Psoas muscle (tissue), 8 donors: ENCODE results near the gene PDE4D. TPM values are rescaled to one million over a fixed set of nuclear protein-coding genes. Genes with fewer than 3 reads are reported as not detected.

Experiments
- ATAC-seq, 4 donors: fragments of 200-7000 bp; cut with Tn5 transposase; one replicate each; pipeline ENCODE4 v1.9.1; 2020; ENCODE audit warnings: moderate library complexity in 3 of 4, mild to moderate bottlenecking in 2 of 4
- DNase-seq, 2 donors: peaks; one replicate each; pipeline ENCODE4 v3.0.0-alpha.2; 2020
- H3K27ac ChIP-seq: fragments of 200-600 bp; one replicate; pipeline ENCODE4 v1.8.0; 2022
- H3K27me3 ChIP-seq, 3 donors: fragments of 200-600 bp in 1 of 3; one replicate each; pipeline versions ENCODE4 v1.6.1 to v1.8.0; 2013 to 2022; ENCODE audit warnings: low read length in 2 of 3, mild to moderate bottlenecking in 2 of 3, moderate library complexity in 1 of 3; ENCODE audit not compliant: insufficient read depth in 3 of 3
- H3K36me3 ChIP-seq, 2 donors: fragments of 200-600 bp in 1 of 2; one replicate each; pipeline versions ENCODE4 v1.6.1 to v1.8.0; 2013 to 2022; ENCODE audit warnings: low read depth in 1 of 2, mild to moderate bottlenecking in 1 of 2, moderate library complexity in 1 of 2; ENCODE audit not compliant: insufficient read depth in 1 of 2
- H3K4me1 ChIP-seq: fragments of 200-600 bp; one replicate; pipeline ENCODE4 v1.8.0; 2022
- H3K4me3 ChIP-seq: fragments of 200-600 bp; one replicate; pipeline ENCODE4 v1.8.0; 2022; ENCODE audit warnings: mild to moderate bottlenecking
- H3K9me3 ChIP-seq: fragments of 200-600 bp; one replicate; pipeline ENCODE4 v1.8.0; 2022
- CTCF ChIP-seq: fragments of 200-600 bp; IDR thresholded peaks from one replicate; pipeline ENCODE4 v1.8.0; 2022; ENCODE audit warnings: antibody characterized with exemption
- WGBS, 3 donors: extraction: QIAGEN DNeasy Blood & Tissue Kit; methylation state at CpG; one replicate each; pipeline versions ENCODE4 v1.1.6 to v1.1.7; 2013; 5-methylcytosine and 5-hydroxymethylcytosine counted together
- intact Hi-C, 2 donors: fragments of 100-400 bp; cut with DNase I; formaldehyde crosslinking; loops; one replicate each; pipeline versions ENCODE4 v1.11.0 to v1.14.2; 2022
- polyA plus RNA-seq, 3 donors: library from polyadenylated mRNA; stranded (reverse); fragments of 200-250 nt; gene quantifications; one replicate each; pipeline ENCODE4 v1.2.3, GENCODE V29; 2013
- total RNA-seq, 4 donors: library from RNA; stranded (reverse); fragmentation: NEBNext Ultra II Directional in 2 of 4; extraction: Animal tissue kit (Norgen Biotek cat#: 25700) in 2 of 4; gene quantifications; one replicate each; pipeline versions ENCODE4 v1.2.1 to v1.2.4, GENCODE V29; 2021 to 2023
- donor health status: healthy with polysubstance abuse.
- donor health status: DM: no; HTN: no; CAD: no; lungs with moderate emphysema.
- donor health status: Bipolar disorder and iron deficiency.
- donor health status: healthy.
- donor health status: DM: yes; HTN: yes; CAD: no.
- donor health status: DM: no; HTN: no; CAD: no.
- donor health status: DM: no; HTN: no; CAD: no.
- donor health status: DM: yes; HTN: yes; CAD: no.

The PDE4D gene
- total and polyA plus RNA-seq, 7 donors: 42.6 to 283 (median 88.7) TPM

DNA sequence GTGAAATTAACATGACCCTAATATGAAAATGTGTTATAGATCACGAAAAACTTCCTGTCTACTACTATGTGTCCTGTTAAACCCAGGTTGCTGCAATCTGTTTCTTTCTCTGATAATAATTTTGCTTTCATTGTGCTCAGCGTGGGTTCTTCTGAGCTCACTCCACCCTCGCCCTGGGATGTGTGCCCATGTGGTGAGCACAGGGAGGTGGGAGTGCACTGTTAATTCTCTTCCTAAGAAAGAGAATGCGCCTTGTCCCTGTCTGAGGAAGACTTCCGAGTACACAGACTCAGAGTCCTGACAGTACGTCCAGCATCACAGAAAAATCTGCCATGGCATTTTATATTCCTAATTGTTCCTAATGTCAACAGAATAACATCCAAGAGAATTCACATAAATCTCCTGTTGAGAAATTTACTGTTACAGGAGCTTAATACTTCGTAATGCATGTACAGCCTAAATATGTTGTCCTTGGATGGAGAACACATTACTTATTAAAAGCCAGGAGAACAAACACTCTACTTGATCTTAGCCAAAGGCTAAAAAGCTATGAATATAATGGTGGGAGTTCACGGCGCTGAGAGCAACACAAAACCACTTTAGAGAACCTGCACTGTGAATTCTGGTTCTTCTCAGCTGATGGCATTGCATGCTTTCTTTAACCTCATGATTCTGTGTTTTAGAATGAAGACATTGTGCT, 102.6 kb downstream of the PDE4D start:
- Histone ChIP-seq H3K4me1 (peaks cover 7% of the 10 kb centered on the region), H3K9me3 (no peaks in the 10 kb centered on the region), H3K4me3 (no peak overlapping the region), H3K27ac (peak overlapping the region; percentile 17), H3K27me3 (peaks cover 0 to 2% (median 0%) of the 10 kb centered on the region in 3 donors), H3K36me3 (no peaks in the 10 kb centered on the region)
- no peak for ATAC-seq
- DNase-seq: no peak
- WGBS, 3 donors: 74 to 75% (median 74%) methylated on average over 9 of the region's 9 CpGs
- intact Hi-C loops: loop anchor here (10.0 kb wide), 2 partner anchors 286 to 406 kb away; no protein-coding TSS in a partner anchor
- no peak for TF ChIP-seq CTCF

DNA sequence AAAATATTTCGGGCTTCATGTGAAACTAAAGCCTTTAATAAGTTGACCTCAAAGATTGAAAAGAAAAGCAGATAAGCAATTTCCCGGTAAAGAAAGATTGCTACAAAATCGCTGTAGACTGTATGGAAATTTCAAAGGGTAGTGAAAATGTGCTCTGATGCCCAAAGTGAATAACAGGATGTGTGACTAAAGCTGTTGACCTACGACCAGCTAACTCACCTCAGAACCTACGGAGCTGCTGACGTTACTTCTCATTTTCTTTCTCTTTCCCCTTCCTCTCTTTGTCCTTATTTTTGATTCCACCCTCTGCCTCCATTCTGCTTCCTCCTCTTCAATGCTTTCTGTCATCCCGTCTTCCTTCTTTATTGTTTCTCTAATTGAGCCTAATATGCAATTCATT, 103.2 kb downstream of the PDE4D start:
- WGBS, 3 donors: 73 to 77% (median 75%) methylated on average over 7 of the region's 7 CpGs
- Histone ChIP-seq H3K9me3 (no peaks in the 10 kb centered on the region), H3K4me3 (no peak overlapping the region), H3K27me3 (peaks cover 0 to 2% (median 0%) of the 10 kb centered on the region in 3 donors), H3K27ac (peak overlapping the region; percentile 32), H3K4me1 (peaks cover 7% of the 10 kb centered on the region), H3K36me3 (no peaks in the 10 kb centered on the region)
- TF ChIP-seq CTCF: no peak
- DNase-seq (no peak), ATAC-seq (no peak)
- intact Hi-C loops: loop anchor here (10.0 kb wide), 2 partner anchors 286 to 406 kb away; no protein-coding TSS in a partner anchor

GRCh38 chr5:59789894-59790293, 103.6 kb downstream of the PDE4D start:
- 54 to 69% (median 56%) methylated on average over 2 of the region's 2 CpGs for WGBS, 3 donors
- H3K9me3 ChIP-seq: no peaks in the 10 kb centered on the region
- no peak overlapping the region for H3K4me3 ChIP-seq
- peaks cover 0 to 2% (median 0%) of the 10 kb centered on the region in 3 donors for H3K27me3 ChIP-seq
- intact Hi-C loops: loop anchor here (5.0 to 10.0 kb wide), 3 partner anchors 103 to 405 kb away; no protein-coding TSS in a partner anchor
- peaks cover 7% of the 10 kb centered on the region for H3K4me1 ChIP-seq
- no peaks in the 10 kb centered on the region for H3K36me3 ChIP-seq
- DNase-seq (no peak), ATAC-seq (no peak)
- no peak for TF ChIP-seq CTCF
- peak overlapping the region; percentile 32 for H3K27ac ChIP-seq

- no peak overlapping the region for H3K27ac ChIP-seq
- peak in 2 of 4 donors; percentile 28 to 41 for ATAC-seq
- no peak for TF ChIP-seq CTCF
- intact Hi-C loops: loop anchor here in 1 of 2 donors (5.0 kb wide), 1 partner anchor 102 kb away; no protein-coding TSS in a partner anchor
- peaks cover 0 to 2% (median 0%) of the 10 kb centered on the region in 3 donors for H3K27me3 ChIP-seq
- no peaks in the 10 kb centered on the region for H3K9me3 ChIP-seq
- WGBS, 3 donors: 69 to 86% (median 75%) methylated on average over 2 of the region's 2 CpGs
- no peak overlapping the region for H3K4me3 ChIP-seq
- no peak for DNase-seq
- H3K4me1 ChIP-seq: peaks cover 7% of the 10 kb centered on the region
- H3K36me3 ChIP-seq: no peaks in the 10 kb centered on the region
Observed at GRCh38 chr5:59789197-59789596, 104.3 kb downstream of the PDE4D start.
